ENCODE measurements around the gene WHAMM.

WHAMM gene

GRCh38 chr15:82768414-82769054 is 40.9 kb upstream of the WHAMM start:
- Histone ChIP-seq H3K27ac (no peak overlapping the region), H3K27me3 (ENCODE audit: insufficient read depth, low read depth, severe bottlenecking) (no peaks in the 10 kb centered on the region), H3K4me3 (ENCODE audit: low read depth, low read length) (no peak overlapping the region), H3K9me3 (ENCODE audit: severe bottlenecking) (no peaks in the 10 kb centered on the region), H3K36me3 (no peaks in the 10 kb centered on the region)
- no peak for TF ChIP-seq CTCF (IDR thresholded peaks at IDR 0.05; ENCODE audit: low read depth, low read length)
- DNase-seq = no peak

- no peak for DNase-seq
- Histone ChIP-seq H3K4me3 (ENCODE audit: low read depth, low read length) (no peak overlapping the region), H3K9me3 (ENCODE audit: severe bottlenecking) (no peaks in the 10 kb centered on the region), H3K27ac (no peak overlapping the region), H3K27me3 (ENCODE audit: insufficient read depth, low read depth, severe bottlenecking) (no peaks in the 10 kb centered on the region), H3K36me3 (no peaks in the 10 kb centered on the region)
- TF ChIP-seq CTCF (IDR thresholded peaks at IDR 0.05; ENCODE audit: low read depth, low read length) = no peak
These were observed 37.4 kb upstream of the WHAMM start for GRCh38 chr15:82771789-82772607.

GRCh38 chr15:82774496-82774895 is 34.9 kb upstream of the WHAMM start:
- Histone ChIP-seq H3K9me3 (ENCODE audit: severe bottlenecking) (no peaks in the 10 kb centered on the region), H3K27me3 (ENCODE audit: insufficient read depth, low read depth, severe bottlenecking) (no peaks in the 10 kb centered on the region), H3K36me3 (no peaks in the 10 kb centered on the region), H3K27ac (no peak overlapping the region), H3K4me3 (ENCODE audit: low read depth, low read length) (no peak overlapping the region)
- no peak for DNase-seq
- TF ChIP-seq CTCF (IDR thresholded peaks at IDR 0.05; ENCODE audit: low read depth, low read length) = no peak

GRCh38 chr15:82778755-82779154 is 30.7 kb upstream of the WHAMM start:
- Histone ChIP-seq H3K27ac (no peak overlapping the region), H3K36me3 (no peaks in the 10 kb centered on the region), H3K4me3 (ENCODE audit: low read depth, low read length) (no peak overlapping the region), H3K27me3 (ENCODE audit: insufficient read depth, low read depth, severe bottlenecking) (no peaks in the 10 kb centered on the region), H3K9me3 (ENCODE audit: severe bottlenecking) (no peaks in the 10 kb centered on the region)
- no peak for DNase-seq
- TF ChIP-seq CTCF (IDR thresholded peaks at IDR 0.05; ENCODE audit: low read depth, low read length) = no peak

GRCh38 chr15:82781349-82781748 is 28.1 kb upstream of the WHAMM start:
- TF ChIP-seq CTCF (IDR thresholded peaks at IDR 0.05; ENCODE audit: low read depth, low read length) = no peak
- no peak for DNase-seq
- Histone ChIP-seq H3K36me3 (no peaks in the 10 kb centered on the region), H3K4me3 (ENCODE audit: low read depth, low read length) (no peak overlapping the region), H3K27ac (no peak overlapping the region), H3K27me3 (ENCODE audit: insufficient read depth, low read depth, severe bottlenecking) (no peaks in the 10 kb centered on the region), H3K9me3 (ENCODE audit: severe bottlenecking) (no peaks in the 10 kb centered on the region)
